HG02973 (cell line): ENCODE data around the gene BSN.

Source experiments
- ATAC-seq: cut with Tn5 transposase; IDR thresholded peaks from one replicate; pipeline ENCODE4 v1.9.1; 2021; ENCODE audit warnings: moderate library complexity; ENCODE audit not compliant: unreplicated experiment

Gene BSN

DNA sequence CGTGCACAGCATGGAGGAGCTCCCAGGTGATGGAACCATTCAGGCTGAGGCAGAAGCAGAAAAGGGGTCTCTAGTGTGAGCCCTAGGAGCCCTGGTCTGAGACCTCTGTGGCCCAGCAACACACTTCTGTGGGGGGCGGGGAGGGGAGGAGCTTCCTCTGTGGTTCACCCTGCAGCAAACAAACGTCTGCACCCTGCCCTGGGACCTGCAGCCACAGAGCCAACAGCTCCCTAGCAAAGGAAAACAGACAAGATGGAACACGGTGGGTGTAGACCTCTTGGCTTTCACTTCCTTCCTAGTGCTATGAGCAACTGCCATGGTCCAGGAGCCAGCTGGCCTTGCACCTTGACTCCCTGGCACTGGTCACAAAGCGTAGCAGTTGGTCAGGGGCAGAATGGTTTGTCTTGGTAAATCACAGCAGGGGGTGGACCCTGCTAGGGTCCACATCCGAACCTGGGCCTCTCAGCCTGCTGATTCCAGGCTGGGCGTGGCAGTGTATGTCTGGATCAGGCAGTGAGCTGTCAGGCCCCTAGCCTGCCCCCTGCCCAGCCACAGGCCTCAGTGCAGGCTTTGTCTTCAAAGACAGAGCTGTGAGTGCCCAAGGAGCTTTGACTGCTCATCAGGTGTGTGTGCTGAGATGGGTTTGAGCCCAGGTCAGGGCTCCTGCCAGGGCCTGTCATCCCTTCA lies 158.5 kb downstream of the BSN start:
- ATAC-seq: no peak

DNA sequence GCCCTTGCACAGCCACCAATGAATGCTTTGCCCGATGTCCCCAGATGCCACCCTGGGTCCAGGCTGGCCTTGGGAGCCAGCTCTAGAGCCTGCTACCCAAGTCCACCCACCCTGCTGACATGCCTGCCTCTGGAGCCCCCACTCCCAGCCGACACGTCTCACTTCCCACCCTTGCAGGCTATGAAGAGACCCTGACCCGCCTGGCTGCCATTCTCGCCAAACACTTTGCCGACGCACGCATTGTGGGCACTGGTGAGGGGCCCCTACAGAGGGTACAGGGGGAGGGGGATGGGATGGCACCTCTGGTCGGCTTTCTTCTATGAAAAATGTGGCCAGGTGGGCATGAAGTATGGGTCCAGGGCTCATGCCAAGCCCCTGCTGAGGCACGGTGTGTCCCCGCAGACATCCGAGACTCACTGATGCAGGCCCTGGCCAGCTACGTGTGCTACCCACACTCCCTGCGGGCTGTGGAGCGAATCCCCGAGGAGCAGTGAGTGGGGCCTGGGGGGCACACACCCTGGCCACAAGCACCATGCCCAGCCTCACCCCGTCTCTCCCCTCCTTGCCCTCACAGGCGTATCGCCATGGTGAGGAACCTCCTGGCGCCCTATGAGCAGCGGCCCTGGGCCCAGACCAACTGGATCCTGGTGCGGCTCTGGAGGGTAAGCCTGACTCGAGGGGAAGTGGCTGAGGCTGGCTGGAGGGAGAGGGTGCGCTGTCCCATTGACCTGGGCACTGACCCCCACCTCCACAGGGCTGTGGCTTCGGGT lies 159.2 kb downstream of the BSN start:
- ATAC-seq: no peak

DNA sequence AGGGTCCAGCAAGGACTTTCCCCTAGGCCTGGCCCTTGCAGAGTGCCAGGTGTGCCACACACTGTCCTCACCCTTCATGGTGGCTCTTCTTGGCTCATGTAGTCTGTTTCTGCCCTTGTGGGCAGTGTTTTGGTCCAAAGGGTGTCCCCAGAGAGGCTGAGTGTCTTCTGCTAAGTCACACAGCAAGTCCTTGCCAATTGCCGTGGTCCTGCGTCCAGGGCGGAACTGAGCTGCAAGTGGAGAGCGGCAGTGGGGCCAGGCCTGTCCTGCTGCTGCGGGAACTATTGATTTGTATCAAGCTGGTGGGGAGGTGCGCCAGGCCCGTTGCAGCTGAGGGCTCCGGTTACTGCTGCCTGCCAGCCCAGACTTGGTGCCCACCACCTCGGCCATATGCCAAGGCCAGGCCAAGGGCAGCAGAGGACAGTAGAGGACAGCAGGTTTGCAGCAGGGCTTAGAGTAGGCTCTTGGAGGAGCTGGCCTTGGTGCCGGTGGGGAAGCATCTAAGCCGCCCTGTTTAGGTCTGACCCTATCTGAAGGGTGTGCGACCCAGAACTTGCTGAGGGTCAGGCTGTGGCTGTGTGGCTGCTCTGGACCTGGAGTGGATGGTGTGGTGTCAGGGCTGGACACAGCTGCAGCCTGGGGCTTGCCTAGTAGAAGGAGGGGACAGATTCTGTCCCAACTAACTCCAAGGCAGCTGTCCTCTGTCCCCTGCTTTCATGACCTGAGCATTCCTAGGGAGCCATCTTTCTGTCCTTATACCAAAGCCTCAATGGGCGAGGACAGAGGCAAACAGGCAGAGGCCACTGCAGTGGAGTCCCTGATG lies 160.7 kb downstream of the BSN start:
- no peak for ATAC-seq

DNA sequence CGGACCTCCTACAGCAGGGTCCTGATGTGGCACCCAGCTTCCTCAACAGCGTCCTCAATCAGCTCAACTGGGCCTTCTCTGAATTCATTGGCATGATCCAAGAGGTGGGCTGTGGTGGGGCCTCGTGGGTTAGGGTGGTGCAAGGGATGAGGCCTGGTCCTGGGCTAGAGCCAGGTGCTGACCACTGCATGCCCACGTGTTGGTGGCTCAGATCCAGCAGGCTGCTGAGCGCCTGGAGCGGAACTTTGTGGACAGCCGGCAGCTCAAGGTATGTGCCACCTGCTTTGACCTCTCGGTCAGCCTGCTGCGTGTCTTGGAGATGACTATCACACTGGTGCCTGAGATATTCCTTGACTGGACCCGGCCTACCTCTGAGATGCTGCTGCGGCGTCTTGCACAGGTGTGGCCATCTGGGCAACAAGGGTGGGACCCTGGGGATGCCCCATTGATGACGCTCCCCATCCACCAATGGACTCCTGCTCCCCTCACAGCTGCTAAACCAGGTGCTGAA lies 161.4 kb downstream of the BSN start:
- no peak for ATAC-seq

DNA sequence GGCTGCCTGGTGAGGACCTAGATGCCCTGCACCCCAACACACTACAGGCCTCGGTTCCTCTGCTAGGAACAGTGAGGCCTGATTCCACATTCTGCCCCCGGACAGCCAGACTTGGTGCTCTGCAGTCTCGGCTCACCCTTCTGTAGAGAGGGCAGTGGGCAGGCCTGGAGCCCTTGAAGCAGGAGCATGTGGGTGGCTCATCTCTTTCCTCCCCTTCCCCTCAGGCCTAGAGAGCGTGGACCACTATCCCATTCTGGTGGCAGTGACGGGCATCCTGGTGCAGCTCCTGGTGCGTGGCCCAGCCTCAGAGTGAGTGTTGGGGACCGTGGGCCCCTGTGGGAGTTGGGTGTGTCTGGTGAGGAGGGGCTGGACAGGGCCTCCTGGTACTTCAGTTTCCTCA lies 161.9 kb downstream of the BSN start:
- ATAC-seq: no peak

DNA sequence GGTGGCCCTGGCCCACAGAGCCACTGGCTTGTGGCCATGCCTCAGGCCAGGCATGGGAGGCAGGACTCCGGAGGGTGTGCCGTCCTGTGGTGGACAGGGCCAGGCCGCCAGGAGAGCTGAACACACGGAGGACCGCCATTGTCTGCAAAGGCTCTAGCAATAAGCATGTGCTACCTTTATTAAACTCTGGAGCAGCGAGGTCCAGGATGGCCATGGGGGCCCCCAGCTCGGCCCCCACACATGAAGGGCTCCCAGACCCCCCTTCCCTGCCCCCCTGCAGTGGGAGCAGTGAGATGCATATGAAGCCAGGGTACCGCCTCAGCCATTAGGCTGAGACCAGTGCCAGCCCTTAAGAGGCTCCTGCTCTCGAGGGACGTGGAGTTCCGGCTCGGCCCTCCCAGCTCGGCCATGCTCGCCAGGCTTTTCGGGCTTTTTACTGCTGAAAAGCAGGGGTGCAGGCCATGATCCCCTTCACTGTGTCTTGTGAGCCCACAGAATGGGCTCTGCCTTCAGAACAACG lies 162.5 kb downstream of the BSN start:
- no peak for ATAC-seq

DNA sequence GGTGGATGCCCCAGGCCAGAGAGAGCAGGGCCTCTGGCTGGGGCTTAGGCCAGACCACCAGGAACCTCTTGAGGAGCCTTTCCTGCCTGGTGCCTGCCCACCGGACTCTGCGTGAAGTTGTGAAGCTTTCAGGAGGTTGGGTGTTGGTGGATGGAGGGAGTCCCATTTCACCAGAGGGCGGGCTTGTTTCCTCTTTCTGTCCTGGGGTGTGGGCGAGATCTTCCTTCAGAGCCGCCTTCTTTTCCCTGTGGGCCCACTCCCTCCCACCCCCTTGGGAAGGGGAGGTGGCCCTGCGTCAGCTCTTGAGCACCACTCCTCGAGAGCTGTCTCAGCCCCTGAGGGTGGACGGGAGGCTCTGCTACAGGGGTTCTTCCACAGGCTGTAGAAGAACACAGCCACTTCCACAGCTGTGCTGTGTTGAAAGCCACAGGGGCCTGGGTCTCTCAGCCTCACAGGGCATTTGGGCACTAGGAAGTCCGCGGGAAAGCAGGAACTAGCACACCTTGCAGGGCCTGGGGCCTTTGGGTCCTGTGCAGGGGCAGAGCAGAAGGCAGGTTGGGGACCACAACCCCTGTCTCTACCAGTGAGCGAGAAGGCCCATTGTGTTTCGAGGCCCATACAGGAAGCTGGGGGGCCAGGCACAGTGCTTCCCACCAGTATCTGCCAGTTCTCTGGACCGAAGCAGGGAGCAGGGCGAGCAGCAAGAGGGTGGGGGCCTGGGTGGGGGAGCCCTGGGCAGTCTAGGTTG lies 163.1 kb downstream of the BSN start:
- no peak for ATAC-seq

DNA sequence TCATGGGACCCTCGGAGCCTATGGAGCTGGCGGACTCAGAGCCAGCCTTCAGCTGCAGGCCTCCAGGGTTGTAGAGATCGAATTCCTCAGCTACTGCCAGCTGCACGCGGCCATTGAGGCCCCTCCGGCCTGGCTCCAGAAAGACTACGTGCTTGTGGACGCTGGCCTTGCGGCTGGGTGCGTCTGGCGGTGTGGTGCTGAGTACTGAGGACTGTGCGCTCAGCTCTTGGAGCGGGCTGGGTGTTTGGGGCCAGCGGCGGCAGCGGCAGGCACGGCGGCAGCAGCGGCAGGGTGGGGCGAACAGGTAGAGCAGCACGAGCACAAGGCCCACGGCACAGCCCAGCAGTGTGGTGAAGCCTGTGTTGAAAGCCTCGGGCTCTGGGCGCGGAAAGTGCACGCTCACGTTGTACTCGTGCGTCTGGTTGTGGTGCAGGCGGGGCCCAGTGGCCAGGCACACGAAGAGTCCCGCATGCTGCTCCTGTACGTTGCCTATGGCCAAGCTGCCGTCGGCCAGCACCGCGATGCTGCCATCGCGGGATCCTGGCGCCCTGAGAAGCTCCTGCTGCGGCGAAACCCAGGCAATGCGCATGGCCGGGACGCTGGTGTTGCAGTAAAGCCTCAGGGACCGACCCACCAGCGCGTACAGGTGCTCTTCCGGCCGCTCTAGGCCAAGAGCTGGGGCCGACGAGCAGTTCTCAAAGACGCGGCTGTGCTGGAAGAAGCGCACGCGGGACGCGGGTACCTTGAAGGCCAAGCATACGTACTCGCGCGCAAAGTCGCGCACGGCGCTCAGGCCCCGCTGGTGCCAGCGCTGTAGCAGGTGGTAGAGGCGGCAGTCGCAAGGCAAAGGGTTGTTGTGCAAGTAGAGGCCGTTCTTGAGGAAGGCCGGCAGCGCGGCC lies 163.9 kb downstream of the BSN start:
- ATAC-seq: no peak

DNA sequence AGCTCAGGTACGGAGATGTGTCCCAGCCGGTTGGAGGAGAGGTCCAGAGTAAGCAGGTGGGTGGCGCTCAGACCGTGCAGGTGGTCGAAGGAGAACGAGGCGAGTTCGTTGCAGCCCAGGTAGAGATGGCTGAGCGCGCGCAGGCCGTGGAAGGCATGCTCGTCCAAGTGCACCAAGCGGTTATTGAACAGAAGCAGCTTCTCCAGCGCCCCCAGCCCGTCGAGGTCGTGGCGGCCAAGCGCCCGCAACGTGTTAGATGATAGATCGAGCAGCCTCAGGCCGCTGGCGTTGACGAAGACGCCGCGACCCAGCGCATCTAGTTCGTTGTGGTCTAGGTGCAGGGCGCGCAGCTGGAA lies 164.6 kb downstream of the BSN start:
- no peak for ATAC-seq

DNA sequence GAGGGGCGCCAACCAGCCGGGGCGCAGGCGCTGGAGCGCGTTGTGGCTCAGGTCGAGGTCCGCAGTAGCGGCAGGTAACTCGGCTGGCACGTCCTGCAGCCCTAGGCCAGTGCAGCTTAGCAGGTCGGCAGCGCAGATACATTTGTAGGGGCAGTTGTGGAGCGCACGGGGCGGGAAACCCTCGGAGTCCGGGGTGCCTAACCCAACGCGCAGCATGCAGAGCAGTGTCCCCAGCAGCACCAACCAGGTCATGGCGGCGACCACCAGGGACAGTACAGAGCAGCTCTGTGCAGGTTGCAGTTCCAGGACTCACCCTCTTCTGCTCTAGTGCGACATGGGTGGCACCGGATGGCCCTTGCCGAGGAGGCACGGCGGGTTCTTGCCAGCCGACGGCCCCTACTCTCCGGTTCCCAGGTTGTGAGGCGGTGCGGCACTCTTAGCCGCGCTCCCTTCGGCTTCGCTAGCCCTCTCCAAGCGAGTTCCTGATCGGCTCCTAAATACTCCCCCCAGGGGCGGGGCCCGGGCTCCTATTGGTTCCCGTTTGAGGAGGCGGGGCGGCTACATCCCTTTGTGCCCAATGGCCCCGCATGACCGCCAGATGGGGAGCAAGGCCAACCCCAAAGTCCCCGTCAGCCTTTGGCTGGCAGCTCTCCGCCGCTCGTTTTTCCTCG lies 165.1 kb downstream of the BSN start, which contains the start of gene AMIGO3:
TSS of gene AMIGO3 (minus strand) at position 471 of the 671 bp plus-strand sequence. CDS start at position 252, 219 bp downstream.
- ATAC-seq: peak; percentile 46
